ENCODE data around the gene CCNK.

DNA sequence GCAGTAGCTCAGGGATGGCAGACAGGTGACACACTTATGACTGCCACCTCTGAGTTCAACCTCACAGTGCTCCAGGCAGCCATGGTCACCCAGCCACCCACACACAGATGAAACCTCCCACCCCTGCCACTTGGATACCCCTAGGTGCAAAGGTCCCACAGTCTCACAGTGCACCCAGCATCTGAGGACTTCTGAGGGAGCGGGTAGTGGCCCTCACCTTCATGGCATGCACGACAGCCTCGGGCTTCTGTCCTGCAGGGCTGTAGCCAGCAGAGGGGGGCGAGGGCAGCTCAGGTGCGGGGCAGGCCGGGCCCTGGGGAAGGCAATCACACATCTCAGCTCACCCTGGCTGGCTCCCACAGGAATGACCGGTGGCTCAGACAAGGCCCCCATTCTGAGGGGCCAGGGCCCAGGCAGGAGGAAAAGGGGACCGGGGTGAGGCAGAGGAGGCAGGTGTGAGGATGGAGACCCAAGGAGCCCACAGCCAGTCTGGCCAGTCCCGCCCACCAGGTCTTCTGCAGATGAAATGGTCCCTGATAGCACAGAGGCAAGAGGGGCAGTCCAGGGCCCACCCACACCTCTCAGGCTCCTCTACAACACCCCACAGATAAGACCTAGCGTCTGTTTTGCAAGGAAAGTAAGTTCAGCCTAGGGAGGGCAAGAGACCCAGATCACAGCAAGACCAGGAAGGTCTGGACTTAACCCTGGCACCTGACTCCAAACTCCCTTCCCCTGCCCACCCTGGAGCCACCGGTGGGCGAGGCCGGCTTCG is 35.8 kb downstream of the CCNK start:
- TF ChIP-seq EZH2 (IDR thresholded peaks at IDR 0.05) (no peak), POLR2AphosphoS5 (IDR thresholded peaks at IDR 0.05; ENCODE audit: borderline replicate concordance, low read depth, low read length) (no peak), FOXP2 (optimal IDR thresholded peaks at IDR 0.05; ENCODE audit: control extremely low read depth, extremely low read length, insufficient read depth) (no peak)
